ENCODE measurements around the gene SCTR.

The SCTR gene

GRCh38 chr2:119432851-119433522, 91.3 kb downstream of the SCTR start:
- in situ Hi-C loops (cut with MboI; ENCODE audit: low sequenced_read_pairs): no loop called here

DNA sequence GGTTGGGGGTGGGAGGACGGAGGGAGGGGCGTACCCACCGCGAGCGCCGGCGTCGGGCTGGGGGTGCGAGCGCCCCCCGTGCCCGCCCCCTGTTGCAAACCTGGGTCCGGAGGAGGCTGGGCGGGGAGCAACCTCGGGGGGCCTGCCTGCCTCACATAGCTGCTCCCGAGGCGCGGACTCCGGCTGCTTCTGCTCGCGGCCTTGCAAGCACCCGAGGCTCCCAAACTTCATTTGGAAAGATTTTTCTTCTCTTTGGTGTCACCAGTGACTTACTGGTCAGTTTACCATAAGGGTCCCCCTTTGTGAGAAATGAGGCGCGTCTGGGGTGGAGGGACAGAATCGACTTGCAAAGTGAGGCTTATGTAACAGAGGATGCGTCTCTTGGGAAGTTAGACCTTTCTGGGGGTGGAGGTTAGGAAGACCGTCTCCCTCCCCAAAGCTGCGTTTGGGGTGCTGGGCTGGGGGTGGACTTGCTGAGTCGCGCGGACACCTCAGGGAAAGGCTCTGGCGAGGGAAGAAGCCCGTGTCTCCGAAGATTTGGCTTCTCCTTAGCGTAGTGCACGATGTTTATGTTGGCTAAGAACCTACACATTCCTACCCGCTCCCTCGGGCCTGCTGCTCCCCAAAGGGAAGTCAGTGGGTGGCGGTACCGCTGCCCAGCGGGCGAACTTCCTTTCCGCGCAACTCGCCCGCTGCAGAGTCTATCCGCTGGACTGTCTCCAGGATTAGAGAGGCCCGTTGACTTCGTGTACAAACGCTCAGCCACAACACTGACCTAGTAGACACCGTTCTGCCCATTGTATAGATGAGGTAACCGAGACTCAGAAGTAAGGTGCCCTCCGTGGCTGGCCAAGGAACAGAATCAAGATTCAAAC, 92.1 kb downstream of the SCTR start:
- in situ Hi-C loops (cut with MboI; ENCODE audit: low sequenced_read_pairs): no loop called here

GRCh38 chr2:119431155-119431975, 92.9 kb downstream of the SCTR start, which contains the start of gene TMEM37:
TMEM37 (plus strand) TSS chr2:119431854; CDS start chr2:119431904, 50 bp downstream.
- in situ Hi-C loops (cut with MboI; ENCODE audit: low sequenced_read_pairs): no loop called here

DNA sequence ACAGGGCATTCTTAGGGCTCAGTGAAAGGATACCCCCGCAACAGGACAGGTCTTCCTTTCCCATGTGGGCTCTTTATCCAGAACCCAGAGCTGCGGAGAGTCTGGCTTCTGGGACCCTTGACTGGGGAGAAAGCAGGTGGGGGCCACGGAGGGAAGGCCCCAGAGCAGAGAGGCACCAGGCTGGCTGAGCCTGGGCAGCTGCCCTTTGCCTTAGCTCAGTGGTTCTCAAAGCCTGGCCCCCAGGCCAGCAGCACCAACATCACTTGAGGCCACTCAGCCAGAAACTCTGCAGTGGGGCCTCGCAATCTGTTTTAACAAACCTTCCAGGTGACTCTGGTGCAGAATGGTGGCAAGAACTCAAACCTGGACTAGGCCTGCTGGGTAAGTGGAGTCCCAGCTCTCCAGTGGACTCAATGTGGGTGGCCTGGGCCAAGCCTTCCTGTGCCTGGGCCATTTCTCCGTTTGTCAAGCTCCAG, 94.2 kb downstream of the SCTR start:
- in situ Hi-C loops (cut with MboI; ENCODE audit: low sequenced_read_pairs): no loop called here

GRCh38 chr2:119429225-119429981, 94.9 kb downstream of the SCTR start:
- in situ Hi-C loops (cut with MboI; ENCODE audit: low sequenced_read_pairs): no loop called here

- in situ Hi-C loops (cut with MboI; ENCODE audit: low sequenced_read_pairs): no loop called here
Measured at GRCh38 chr2:119428488-119429224, 95.6 kb downstream of the SCTR start.

GRCh38 chr2:119427756-119428155, 96.5 kb downstream of the SCTR start:
- in situ Hi-C loops (cut with MboI; ENCODE audit: low sequenced_read_pairs): no loop called here

GRCh38 chr2:119426801-119427395, 97.4 kb downstream of the SCTR start:
- in situ Hi-C loops (cut with MboI; ENCODE audit: low sequenced_read_pairs): no loop called here

GRCh38 chr2:119426396-119426675, 97.9 kb downstream of the SCTR start:
- in situ Hi-C loops (cut with MboI; ENCODE audit: low sequenced_read_pairs): no loop called here

- in situ Hi-C loops (cut with MboI; ENCODE audit: low sequenced_read_pairs): no loop called here
Measured at GRCh38 chr2:119425620-119426395, 98.5 kb downstream of the SCTR start.

- in situ Hi-C loops (cut with MboI; ENCODE audit: low sequenced_read_pairs): no loop called here
Measured at GRCh38 chr2:119425119-119425405, 99.2 kb downstream of the SCTR start.

DNA sequence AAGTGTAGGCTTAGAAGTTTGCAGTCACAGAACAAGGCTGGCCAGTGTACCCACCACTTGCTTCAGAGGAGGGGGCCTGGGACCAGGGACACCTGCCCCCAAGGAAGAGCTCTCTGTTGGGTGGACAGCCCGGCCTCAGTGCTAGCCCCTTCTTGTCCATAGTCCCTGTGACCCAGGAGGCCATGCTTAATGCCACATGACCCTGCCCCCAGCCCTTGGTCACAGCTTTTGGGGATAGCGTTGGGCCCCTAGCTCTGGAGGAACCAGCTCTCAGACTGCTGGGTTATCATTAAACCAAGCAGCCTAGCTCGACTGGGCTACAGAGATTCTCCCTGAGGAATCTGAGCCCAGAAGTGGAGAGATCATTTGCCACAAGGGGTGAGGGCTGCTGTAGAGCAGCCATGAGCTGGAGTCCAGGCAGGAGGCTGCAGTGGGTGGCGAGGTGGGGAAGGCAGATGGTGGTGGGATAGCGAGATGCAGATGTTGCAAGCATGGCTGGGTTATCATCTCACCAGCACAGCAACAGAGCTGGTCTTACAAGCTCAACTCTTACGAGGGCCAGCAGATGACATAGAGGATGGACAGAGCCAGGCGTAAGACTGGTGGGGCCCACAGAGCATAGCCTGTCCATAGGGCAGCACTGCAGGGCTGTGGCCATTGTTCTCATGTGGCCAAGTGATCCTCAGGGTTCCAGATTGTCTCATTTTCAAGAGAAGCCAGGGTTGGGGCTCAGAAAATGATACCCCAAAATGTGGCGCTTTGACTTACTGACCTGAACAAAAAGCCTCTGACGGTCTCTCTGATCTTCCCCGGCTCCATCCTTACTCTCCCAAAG, 99.8 kb downstream of the SCTR start:
- in situ Hi-C loops (cut with MboI; ENCODE audit: low sequenced_read_pairs): no loop called here

- in situ Hi-C loops (cut with MboI; ENCODE audit: low sequenced_read_pairs): no loop called here
Measured at GRCh38 chr2:119423811-119424210, 100.5 kb downstream of the SCTR start.

DNA sequence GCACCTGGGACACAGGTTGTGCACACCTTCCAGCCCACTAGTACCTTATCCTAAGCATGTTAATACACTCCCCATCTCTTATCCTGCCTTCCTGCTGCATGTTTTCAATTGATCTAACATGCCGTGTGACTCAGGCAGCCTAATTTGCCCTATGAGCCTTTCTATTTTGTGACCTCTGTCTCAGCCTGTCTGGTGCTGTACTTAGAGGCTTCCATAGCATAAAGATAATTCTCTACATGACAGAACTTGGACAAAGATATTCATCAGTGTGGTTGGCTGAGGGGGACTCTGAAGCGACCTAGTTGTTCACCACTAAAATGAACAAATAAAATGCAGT, 101.2 kb downstream of the SCTR start:
- in situ Hi-C loops (cut with MboI; ENCODE audit: low sequenced_read_pairs): no loop called here

DNA sequence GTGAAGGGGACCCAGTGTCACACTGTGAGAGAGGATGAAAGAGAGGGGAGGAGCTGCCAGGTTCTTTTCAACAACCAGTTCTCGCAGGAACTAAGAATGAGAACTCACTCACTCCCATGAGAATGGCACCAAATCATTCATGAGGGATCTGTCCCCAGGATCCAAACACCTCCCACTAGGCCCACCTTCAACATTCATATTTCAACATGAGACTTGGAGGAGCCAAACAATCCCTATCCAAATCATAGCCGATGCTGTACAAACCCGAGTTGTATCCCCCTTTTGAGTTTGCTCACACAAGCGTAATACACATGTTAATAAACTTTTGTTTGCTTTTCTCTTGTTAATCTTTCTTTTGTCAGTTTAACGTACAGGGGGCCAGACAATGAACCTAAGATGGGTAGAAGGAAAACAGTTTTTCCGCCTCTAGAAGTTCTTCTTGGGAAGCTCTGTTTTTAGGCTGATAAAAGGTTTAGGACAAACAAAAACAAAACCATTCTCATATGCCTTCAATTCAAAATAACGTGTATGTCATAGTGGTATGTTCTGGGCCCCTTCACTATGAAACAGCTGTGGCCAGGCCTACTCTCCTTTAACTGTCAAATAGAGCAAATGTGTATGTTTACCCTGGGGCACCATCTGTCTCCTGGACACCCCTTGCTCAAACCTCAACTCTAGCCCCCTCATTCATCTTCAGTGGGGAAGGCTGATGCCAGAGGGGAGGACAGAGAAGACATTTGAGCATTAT, 101.7 kb downstream of the SCTR start:
- in situ Hi-C loops (cut with MboI; ENCODE audit: low sequenced_read_pairs): no loop called here

- in situ Hi-C loops (cut with MboI; ENCODE audit: low sequenced_read_pairs): no loop called here
Measured at GRCh38 chr2:119421741-119422140, 102.5 kb downstream of the SCTR start.

DNA sequence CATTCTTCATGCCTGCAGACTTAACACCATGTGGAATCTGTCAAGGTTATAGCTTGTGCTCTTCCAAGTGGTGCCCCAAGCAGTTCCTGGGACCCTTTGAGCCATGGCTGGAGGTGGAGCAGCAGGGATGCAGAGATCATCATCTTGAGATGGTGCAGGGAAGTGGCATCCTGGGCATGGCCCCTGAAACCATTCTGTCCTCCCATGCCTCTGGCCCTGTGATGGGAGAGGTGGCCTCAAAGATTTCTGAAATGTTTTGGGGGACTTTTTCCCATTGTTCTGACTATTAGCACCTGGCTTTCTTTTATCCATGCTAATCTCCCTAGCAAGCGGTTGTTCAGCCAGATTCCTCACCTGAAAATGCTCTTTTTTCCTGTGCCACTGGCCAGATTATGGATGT, 103.0 kb downstream of the SCTR start:
- in situ Hi-C loops (cut with MboI; ENCODE audit: low sequenced_read_pairs): no loop called here
